WTC11 (cell line): Measurements from ENCODE around the gene RIC8B.

Experiments
- ATF1 ChIP-seq: sonication (generic); formaldehyde crosslinking; IDR thresholded peaks from 2 replicates; pipeline ENCODE4 v1.8.1; 2023; ENCODE audit warnings: mild to moderate bottlenecking, moderate library complexity, missing genetic modification reagents
- ELF4 ChIP-seq: sonication (generic); formaldehyde crosslinking; IDR thresholded peaks from 2 replicates; pipeline ENCODE4 v1.8.1; 2022; ENCODE audit warnings: low read depth, mild to moderate bottlenecking, moderate library complexity, missing genetic modification reagents
- ETV6 ChIP-seq: sonication (generic); formaldehyde crosslinking; IDR thresholded peaks from 2 replicates; pipeline ENCODE4 v1.8.1; 2022; ENCODE audit warnings: mild to moderate bottlenecking, missing genetic modification reagents
- GTF2I ChIP-seq: fragments of 250-450 bp; sonication (Bioruptor Pico); conservative IDR thresholded peaks from 2 replicates; pipeline ENCODE4 v1.4.0; 2021; ENCODE audit warnings: mild to moderate bottlenecking
- IRF2 ChIP-seq: sonication (generic); formaldehyde crosslinking; IDR thresholded peaks from 2 replicates; pipeline ENCODE4 v1.8.0; 2022; ENCODE audit warnings: low read depth, missing genetic modification reagents, borderline replicate concordance
- JUN ChIP-seq: sonication (generic); formaldehyde crosslinking; IDR thresholded peaks from 2 replicates; pipeline ENCODE4 v1.8.0; 2023; ENCODE audit warnings: mild to moderate bottlenecking, missing genetic modification reagents
- NFYB ChIP-seq: sonication (generic); formaldehyde crosslinking; conservative IDR thresholded peaks from 2 replicates; pipeline ENCODE4 v1.8.0; 2022; ENCODE audit warnings: low read depth, missing genetic modification reagents
- NR3C1 ChIP-seq: sonication (generic); formaldehyde crosslinking; conservative IDR thresholded peaks from 2 replicates; pipeline ENCODE4 v1.8.1; 2023; ENCODE audit warnings: low read depth, mild to moderate bottlenecking, missing genetic modification reagents
- TCF7 ChIP-seq: sonication (generic); formaldehyde crosslinking; IDR thresholded peaks from 2 replicates; pipeline ENCODE4 v1.8.0; 2022; ENCODE audit warnings: mild to moderate bottlenecking, low read depth, missing genetic modification reagents, moderate library complexity
- TF ChIP-seq, protein P1 (sequence below): fragments of 200-600 bp; IDR thresholded peaks from 2 replicates; pipeline ENCODE4 v1.8.0; 2022; ENCODE audit warnings: antibody characterized with exemption
- TF ChIP-seq, protein P2 (sequence below): sonication (generic); formaldehyde crosslinking; IDR thresholded peaks from 2 replicates; pipeline ENCODE4 v1.8.1; 2022; ENCODE audit warnings: low read depth, missing genetic modification reagents, borderline replicate concordance
- TF ChIP-seq, protein P3 (sequence below): sonication (generic); formaldehyde crosslinking; IDR thresholded peaks from 2 replicates; pipeline ENCODE4 v1.8.0; 2022; ENCODE audit warnings: mild to moderate bottlenecking, missing genetic modification reagents
- TF ChIP-seq, protein P4 (sequence below): fragments of 250-450 bp; sonication (Bioruptor Pico); IDR thresholded peaks from 2 replicates; pipeline ENCODE4 v1.9.0; 2021; ENCODE audit warnings: mild to moderate bottlenecking
- TF ChIP-seq, protein P5 (sequence below): sonication (generic); formaldehyde crosslinking; conservative IDR thresholded peaks from 2 replicates; pipeline ENCODE4 v1.8.1; 2023; ENCODE audit warnings: mild to moderate bottlenecking, low read depth, missing genetic modification reagents, moderate library complexity

DNA sequence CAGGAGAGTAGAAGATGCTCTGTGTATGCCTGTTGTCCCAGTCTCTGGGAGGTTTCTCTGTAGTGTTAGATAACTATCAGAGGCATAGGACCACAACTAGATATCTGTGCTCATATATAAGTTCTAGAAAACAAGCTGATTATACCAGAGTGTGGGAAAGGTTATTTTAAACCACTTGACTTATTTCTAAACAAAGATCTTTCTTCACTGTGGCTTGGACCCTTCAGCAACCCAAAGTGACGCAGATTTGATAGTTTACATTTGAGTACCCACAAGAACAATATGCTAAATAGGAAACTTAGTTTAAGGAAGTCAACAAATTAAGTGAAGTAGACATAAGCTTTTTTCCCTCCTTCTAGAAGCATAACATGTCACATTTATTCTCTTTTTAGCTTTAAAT, 41.3 kb downstream of the RIC8B start:
- TF ChIP-seq, protein P1, sequence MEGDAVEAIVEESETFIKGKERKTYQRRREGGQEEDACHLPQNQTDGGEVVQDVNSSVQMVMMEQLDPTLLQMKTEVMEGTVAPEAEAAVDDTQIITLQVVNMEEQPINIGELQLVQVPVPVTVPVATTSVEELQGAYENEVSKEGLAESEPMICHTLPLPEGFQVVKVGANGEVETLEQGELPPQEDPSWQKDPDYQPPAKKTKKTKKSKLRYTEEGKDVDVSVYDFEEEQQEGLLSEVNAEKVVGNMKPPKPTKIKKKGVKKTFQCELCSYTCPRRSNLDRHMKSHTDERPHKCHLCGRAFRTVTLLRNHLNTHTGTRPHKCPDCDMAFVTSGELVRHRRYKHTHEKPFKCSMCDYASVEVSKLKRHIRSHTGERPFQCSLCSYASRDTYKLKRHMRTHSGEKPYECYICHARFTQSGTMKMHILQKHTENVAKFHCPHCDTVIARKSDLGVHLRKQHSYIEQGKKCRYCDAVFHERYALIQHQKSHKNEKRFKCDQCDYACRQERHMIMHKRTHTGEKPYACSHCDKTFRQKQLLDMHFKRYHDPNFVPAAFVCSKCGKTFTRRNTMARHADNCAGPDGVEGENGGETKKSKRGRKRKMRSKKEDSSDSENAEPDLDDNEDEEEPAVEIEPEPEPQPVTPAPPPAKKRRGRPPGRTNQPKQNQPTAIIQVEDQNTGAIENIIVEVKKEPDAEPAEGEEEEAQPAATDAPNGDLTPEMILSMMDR = no peak
- TF ChIP-seq ETV6 (CRISPR knock-in tag) (no peak), GTF2I (CRISPR knock-in tag) (no peak), IRF2 (CRISPR knock-in tag) (no peak), NFYB (no peak), ATF1 (CRISPR knock-in tag) (no peak), JUN (CRISPR knock-in tag) (no peak), NR3C1 (CRISPR knock-in tag) (no peak), TCF7 (no peak), ELF4 (CRISPR knock-in tag) (no peak)
- TF ChIP-seq, protein P2, sequence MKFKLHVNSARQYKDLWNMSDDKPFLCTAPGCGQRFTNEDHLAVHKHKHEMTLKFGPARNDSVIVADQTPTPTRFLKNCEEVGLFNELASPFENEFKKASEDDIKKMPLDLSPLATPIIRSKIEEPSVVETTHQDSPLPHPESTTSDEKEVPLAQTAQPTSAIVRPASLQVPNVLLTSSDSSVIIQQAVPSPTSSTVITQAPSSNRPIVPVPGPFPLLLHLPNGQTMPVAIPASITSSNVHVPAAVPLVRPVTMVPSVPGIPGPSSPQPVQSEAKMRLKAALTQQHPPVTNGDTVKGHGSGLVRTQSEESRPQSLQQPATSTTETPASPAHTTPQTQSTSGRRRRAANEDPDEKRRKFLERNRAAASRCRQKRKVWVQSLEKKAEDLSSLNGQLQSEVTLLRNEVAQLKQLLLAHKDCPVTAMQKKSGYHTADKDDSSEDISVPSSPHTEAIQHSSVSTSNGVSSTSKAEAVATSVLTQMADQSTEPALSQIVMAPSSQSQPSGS (CRISPR knock-in tag) = no peak
- TF ChIP-seq, protein P3, sequence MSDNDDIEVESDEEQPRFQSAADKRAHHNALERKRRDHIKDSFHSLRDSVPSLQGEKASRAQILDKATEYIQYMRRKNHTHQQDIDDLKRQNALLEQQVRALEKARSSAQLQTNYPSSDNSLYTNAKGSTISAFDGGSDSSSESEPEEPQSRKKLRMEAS (CRISPR knock-in tag) = no peak
- TF ChIP-seq, protein P4, sequence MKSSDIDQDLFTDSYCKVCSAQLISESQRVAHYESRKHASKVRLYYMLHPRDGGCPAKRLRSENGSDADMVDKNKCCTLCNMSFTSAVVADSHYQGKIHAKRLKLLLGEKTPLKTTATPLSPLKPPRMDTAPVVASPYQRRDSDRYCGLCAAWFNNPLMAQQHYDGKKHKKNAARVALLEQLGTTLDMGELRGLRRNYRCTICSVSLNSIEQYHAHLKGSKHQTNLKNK (CRISPR knock-in tag) = no peak
- TF ChIP-seq, protein P5, sequence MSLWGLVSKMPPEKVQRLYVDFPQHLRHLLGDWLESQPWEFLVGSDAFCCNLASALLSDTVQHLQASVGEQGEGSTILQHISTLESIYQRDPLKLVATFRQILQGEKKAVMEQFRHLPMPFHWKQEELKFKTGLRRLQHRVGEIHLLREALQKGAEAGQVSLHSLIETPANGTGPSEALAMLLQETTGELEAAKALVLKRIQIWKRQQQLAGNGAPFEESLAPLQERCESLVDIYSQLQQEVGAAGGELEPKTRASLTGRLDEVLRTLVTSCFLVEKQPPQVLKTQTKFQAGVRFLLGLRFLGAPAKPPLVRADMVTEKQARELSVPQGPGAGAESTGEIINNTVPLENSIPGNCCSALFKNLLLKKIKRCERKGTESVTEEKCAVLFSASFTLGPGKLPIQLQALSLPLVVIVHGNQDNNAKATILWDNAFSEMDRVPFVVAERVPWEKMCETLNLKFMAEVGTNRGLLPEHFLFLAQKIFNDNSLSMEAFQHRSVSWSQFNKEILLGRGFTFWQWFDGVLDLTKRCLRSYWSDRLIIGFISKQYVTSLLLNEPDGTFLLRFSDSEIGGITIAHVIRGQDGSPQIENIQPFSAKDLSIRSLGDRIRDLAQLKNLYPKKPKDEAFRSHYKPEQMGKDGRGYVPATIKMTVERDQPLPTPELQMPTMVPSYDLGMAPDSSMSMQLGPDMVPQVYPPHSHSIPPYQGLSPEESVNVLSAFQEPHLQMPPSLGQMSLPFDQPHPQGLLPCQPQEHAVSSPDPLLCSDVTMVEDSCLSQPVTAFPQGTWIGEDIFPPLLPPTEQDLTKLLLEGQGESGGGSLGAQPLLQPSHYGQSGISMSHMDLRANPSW (CRISPR knock-in tag) = no peak
